Karpas-422 (cell line): ENCODE data around the gene PSMB10. TPM values are rescaled to one million over a fixed set of nuclear protein-coding genes. Genes with fewer than 3 reads are reported as not detected.
A peak's percentile ranks its signal among the peaks of the same experiment; 100 is the strongest.
"Not testable (repeated sequence)": the region's sequence is repeated elsewhere in the genome, so short reads cannot be mapped to it uniquely, and the experiment has no call there.

Experiments
- DNase-seq: peaks from one replicate; pipeline ENCODE4 v3.0.0-alpha.2; 2015
- H2AFZ ChIP-seq: fragments of 200-600 bp; sonication (generic); 2 replicates; pipeline ENCODE4 v1.6.1; 2014; ENCODE audit warnings: antibody characterized with exemption, low read length, mixed read lengths
- H3K27ac ChIP-seq: fragments of 200-600 bp; sonication (generic); 2 replicates; pipeline ENCODE4 v1.5.1; 2014; ENCODE audit warnings: mild to moderate bottlenecking, low read length, moderate library complexity
- H3K27me3 ChIP-seq: fragments of 200-600 bp; sonication (generic); 2 replicates; pipeline ENCODE4 v1.6.1; 2014; ENCODE audit warnings: low read length, mixed read lengths
- H3K36me3 ChIP-seq: fragments of 200-600 bp; sonication (generic); 2 replicates; pipeline ENCODE4 v1.6.1; 2014; ENCODE audit warnings: low read length, mixed read lengths; ENCODE audit not compliant: insufficient read depth
- H3K4me1 ChIP-seq: fragments of 200-600 bp; sonication (generic); 2 replicates; pipeline ENCODE4 v1.6.1; 2014; ENCODE audit warnings: mild to moderate bottlenecking, low read length, mixed read lengths
- H3K4me2 ChIP-seq: fragments of 200-600 bp; sonication (generic); 2 replicates; pipeline ENCODE4 v1.6.1; 2014; ENCODE audit warnings: low read length, low read depth, mild to moderate bottlenecking; ENCODE audit not compliant: poor library complexity, severe bottlenecking
- H3K4me3 ChIP-seq: fragments of 200-600 bp; sonication (generic); 2 replicates; pipeline ENCODE4 v1.5.1; 2014; ENCODE audit warnings: mild to moderate bottlenecking, antibody characterized with exemption, low read length, mixed read lengths
- H3K79me2 ChIP-seq: fragments of 200-600 bp; sonication (generic); 2 replicates; pipeline ENCODE4 v1.6.1; 2014; ENCODE audit warnings: mild to moderate bottlenecking, low read length, mixed read lengths
- H3K9ac ChIP-seq: fragments of 200-600 bp; sonication (generic); 2 replicates; pipeline ENCODE4 v1.6.0; 2014; ENCODE audit warnings: low read length
- H3K9me2 ChIP-seq: fragments of 200-600 bp; sonication (generic), shearing (Covaris generic); replicated peaks from 2 replicates; pipeline ENCODE4 v1.6.0; 2014; ENCODE audit warnings: mild to moderate bottlenecking, low read length, moderate library complexity; ENCODE audit not compliant: insufficient read depth
- H3K9me3 ChIP-seq: fragments of 300-700, 200-600 bp; sonication (generic); 2 replicates; pipeline ENCODE4 v1.6.1; 2014; ENCODE audit warnings: low read length, mixed read lengths
- H4K20me1 ChIP-seq: fragments of 200-600 bp; sonication (generic); 2 replicates; pipeline ENCODE4 v1.6.1; 2014; ENCODE audit warnings: mild to moderate bottlenecking, antibody characterized with exemption, low read length, low read depth; ENCODE audit not compliant: insufficient read depth
- total RNA-seq: library from RNA; depleted of rRNA; stranded (reverse); fragments of >200 nt; shearing (Covaris generic); gene quantifications from 2 replicates; pipeline ENCODE4 v1.2.3, GENCODE V29; 2014; ENCODE audit warnings: low replicate concordance

Gene PSMB10
- total RNA-seq, 1 experiment from 2014 or later: 92.4 TPM

DNA sequence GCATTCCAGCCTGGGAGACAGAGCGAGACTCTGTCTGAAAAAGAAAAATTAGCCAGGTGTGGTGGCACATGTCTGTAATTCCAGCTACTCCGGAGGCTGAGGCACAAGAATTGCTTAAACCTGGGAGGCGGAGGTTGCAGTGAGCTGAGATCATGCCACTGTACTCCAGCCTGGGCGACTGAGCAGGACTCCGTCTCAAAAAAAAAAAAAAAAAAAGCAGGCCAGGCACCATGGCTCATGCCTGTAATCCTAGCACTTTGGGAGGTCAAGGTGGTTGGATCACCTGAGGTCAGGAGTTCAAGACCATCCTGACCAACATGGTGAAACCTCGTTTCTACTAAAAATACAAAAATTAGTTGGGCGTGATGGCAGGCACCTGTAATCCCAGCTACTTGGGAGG, 35.6 kb upstream of the PSMB10 start:
- not testable (repeated sequence) for H3K27ac ChIP-seq, H3K9ac ChIP-seq, H3K4me2 ChIP-seq, H3K9me2 ChIP-seq, H4K20me1 ChIP-seq, H2AFZ ChIP-seq, DNase-seq, H3K79me2 ChIP-seq, H3K4me3 ChIP-seq, H3K27me3 ChIP-seq, H3K36me3 ChIP-seq, H3K9me3 ChIP-seq
- peaks cover 14% of the 10 kb centered on the region for H3K4me1 ChIP-seq

DNA sequence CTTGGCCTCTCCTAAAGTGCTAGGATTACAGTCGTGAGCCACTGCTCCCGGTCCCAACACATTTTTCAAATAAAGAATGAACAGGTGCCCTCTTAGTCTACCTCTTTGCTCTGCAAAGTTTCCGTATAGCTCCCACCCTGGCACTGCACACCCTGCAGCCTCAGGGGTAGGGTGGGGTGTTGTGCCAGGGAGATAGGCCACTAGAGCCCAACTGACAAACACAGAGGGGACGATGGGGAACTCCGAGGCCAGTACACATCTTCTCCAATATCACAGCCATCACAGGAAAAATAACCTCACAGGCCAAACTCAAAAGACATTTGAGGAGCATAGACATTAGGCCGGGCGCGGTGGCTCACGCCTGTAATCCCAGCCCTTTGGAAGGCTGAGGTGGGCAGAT, 34.5 kb upstream of the PSMB10 start:
- H4K20me1 ChIP-seq: no peaks in the 10 kb centered on the region

DNA sequence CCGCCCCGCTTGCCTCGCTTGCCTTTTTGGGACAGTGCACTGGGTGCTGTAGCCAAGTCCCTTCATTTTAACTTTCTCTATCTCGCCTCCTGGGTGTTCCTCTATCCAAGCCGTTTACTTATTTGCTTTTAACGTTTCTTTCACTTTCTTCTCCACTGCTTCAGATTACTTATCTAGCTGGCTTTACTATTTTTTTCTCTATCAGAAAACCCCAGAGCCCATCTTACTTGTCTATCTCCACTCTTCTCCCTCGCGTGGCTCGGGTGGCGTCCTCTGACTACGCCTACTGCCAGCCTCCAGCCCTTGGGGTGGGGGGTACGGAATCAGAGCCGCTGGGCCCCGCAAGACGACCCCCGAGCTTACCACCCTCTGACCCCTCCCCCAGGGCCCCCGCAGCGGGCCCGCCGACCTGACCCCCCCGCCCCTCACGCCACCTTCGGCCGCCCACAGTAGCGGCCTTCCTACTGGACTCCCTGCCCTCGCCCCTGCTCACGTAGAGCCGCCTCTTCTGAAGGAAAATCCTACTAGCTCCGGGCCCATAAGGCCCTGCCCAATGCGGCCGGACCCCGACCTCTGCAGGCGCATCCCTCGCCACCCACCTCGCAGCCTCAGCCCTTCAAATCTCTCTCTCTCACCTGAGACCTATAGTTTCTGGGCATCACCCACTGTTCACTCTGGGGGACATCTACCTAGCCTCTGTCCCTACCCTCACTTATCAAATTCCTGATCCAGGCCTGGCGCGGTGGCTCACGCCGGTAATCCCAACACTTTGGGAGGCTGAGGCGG, 32.8 kb upstream of the PSMB10 start:
- DNase-seq: no peak
- peak overlapping the region; percentile 72 for H3K9ac ChIP-seq
- H3K36me3 ChIP-seq: no peaks in the 10 kb centered on the region
- peak overlapping the region; percentile 82 for H3K4me2 ChIP-seq
- H3K4me3 ChIP-seq: peak overlapping the region; percentile 74; the same call in 1 of the 2 replicates
- no peaks in the 10 kb centered on the region for H3K27me3 ChIP-seq
- H2AFZ ChIP-seq: peak overlapping the region; percentile 90; the same call in 1 of the 2 replicates
- H4K20me1 ChIP-seq: no peaks in the 10 kb centered on the region
- no peaks in the 10 kb centered on the region for H3K9me3 ChIP-seq
- H3K4me1 ChIP-seq: peaks cover 20% of the 10 kb centered on the region
- H3K27ac ChIP-seq: no peak overlapping the region
- no peaks in the 10 kb centered on the region for H3K79me2 ChIP-seq
- H3K9me2 ChIP-seq: no peaks in the 10 kb centered on the region

More for the DNA sequence above, 34.5 kb upstream of the PSMB10 start:
- H3K4me1 ChIP-seq: peaks cover 20% of the 10 kb centered on the region
- no peaks in the 10 kb centered on the region for H3K36me3 ChIP-seq
- no peak overlapping the region for H2AFZ ChIP-seq
- no peak overlapping the region for H3K4me2 ChIP-seq
- no peaks in the 10 kb centered on the region for H3K27me3 ChIP-seq
- no peak for DNase-seq
- no peaks in the 10 kb centered on the region for H3K9me3 ChIP-seq
- H3K27ac ChIP-seq: no peak overlapping the region
- no peaks in the 10 kb centered on the region for H3K9me2 ChIP-seq
- no peaks in the 10 kb centered on the region for H3K79me2 ChIP-seq
- H3K9ac ChIP-seq: no peak overlapping the region
- no peak overlapping the region for H3K4me3 ChIP-seq

DNA sequence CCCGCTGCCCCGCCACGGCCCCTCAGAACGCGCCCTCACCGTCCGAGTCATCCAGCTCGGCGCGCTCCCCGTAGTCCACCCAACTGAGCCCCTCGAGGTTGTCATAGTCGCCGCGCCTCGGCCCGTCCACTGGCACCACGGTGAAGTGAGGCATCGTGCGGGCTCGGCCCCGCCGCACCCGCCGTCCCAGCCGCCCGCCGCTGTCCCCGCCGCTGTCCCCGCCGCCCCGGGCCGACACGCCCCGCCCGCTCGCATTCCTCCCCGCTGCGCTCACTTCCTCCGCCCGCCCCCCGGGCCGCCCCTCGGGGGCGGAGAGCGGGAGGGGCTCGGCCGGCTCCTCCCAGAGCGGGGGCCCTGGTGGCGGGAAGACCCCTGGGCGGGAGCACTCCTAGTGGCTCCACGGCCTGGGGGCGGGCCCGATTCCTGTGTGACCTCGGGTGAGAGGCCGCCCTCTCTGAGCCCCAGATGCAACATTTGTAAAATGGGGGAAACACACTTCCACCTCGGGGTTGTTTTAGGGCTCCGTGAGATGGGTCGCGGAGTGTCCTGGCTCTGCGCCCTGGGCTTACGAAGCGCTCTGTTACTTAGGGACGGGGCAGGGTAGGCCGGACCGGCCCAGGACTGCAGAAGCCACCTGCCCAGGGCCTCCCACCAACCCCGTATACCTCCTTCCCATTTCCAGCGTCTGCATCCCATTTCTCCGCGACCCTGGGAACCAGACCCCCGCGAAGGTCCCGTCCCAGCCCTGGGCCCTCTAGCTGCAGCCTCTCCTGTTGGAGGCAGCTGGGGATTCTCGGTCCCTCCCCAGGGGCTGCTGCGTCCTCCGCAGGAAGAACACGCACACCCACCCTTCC, 32.0 kb upstream of the PSMB10 start, which contains the start of gene SLC12A4:
Gene SLC12A4, minus strand, starts transcription at position 238 of the 854 bp plus-strand sequence. Its CDS starts 84 bp downstream, at position 154.
- H3K4me2 ChIP-seq: peak within 1 kb of the TSS; percentile 82
- peak within 1 kb of the TSS; percentile 90; the same call in 1 of the 2 replicates for H2AFZ ChIP-seq
- H3K27ac ChIP-seq: peak within 1 kb of the TSS; percentile 21; the same call in 1 of the 2 replicates

DNA sequence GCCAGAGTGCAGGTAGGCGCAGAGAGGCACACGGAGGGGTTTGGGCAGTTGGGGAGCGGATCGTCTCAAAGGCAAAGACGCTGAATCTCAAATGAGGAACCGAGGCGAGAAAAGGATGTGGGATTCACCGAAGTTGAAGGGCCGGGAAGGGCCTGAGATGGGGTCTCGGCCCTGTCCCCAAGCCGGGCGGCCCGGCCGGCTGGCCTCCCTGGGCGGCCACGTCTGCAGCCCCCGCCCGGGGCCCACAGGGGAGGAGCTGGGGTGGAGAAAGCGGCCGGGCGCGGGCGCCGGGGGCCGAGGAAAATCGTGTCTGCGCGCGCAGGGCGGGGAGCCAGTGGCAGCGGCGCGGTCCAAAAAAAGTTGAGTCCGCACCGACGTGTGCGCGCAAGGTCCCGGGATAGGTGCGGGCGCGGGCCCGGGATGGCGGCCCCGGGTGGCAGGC, 31.3 kb upstream of the PSMB10 start:
- H4K20me1 ChIP-seq: no peaks in the 10 kb centered on the region
- peak overlapping the region; percentile 78; the same call in 1 of the 2 replicates for H2AFZ ChIP-seq
- H3K4me3 ChIP-seq: peak overlapping the region; percentile 74
- H3K9me2 ChIP-seq: no peaks in the 10 kb centered on the region
- peak overlapping the region; percentile 21; the same call in 1 of the 2 replicates for H3K27ac ChIP-seq
- peak overlapping the region; percentile 82 for H3K4me2 ChIP-seq
- peak; percentile 78 for DNase-seq
- no peaks in the 10 kb centered on the region for H3K27me3 ChIP-seq
- no peaks in the 10 kb centered on the region for H3K36me3 ChIP-seq
- peaks cover 20% of the 10 kb centered on the region for H3K4me1 ChIP-seq
- no peaks in the 10 kb centered on the region for H3K9me3 ChIP-seq
- H3K79me2 ChIP-seq: no peaks in the 10 kb centered on the region
- peak overlapping the region; percentile 72 for H3K9ac ChIP-seq

More for the DNA sequence above, 32.0 kb upstream of the PSMB10 start, which contains the start of gene SLC12A4:
- no peaks in the 10 kb centered on the region for H3K79me2 ChIP-seq
- peaks cover 20% of the 10 kb centered on the region for H3K4me1 ChIP-seq
- peak; percentile 94 for DNase-seq
- no peaks in the 10 kb centered on the region for H3K9me3 ChIP-seq
- no peaks in the 10 kb centered on the region for H3K27me3 ChIP-seq
- H3K9me2 ChIP-seq: no peaks in the 10 kb centered on the region
- no peaks in the 10 kb centered on the region for H4K20me1 ChIP-seq
- peak within 1 kb of the TSS; percentile 72 for H3K9ac ChIP-seq
- no peaks in the 10 kb centered on the region for H3K36me3 ChIP-seq
- peak within 1 kb of the TSS; percentile 74 for H3K4me3 ChIP-seq

DNA sequence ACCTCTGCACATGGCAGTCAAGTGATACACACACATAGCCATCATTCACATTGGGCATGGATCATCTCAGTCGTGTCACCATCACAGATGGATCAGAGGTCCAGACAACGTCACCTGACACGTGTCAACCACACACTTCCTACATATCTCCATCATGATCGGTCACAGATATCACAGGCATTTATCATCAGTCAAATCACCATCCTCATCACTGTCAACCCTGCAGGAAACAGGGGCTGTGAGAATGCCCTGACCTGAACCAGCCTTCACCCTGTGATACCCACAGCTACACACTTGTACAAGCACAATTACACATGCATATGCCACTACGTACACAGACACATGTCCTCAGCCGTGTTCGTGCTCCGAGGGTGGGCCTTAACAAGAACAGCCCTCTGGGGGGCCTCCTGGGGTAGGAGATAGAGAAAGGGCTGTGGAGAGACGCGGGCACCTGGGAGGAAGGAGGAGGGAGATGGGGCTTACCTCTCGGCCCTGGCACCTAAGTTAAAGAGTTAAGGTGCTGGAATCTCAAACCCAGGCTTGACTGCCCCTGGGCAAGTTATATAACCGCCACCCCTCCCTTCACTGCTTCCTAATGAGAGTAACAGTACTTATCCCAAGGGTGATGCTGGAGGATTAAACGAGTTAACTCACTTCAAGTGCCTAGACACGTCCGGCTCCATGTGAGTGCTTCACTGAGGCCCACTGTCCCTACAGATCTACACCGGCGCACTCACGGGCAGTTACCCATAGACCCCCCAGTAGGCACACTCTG, 30.7 kb upstream of the PSMB10 start:
- Histone ChIP-seq H2AFZ (peak overlapping the region; percentile 78; the same call in 1 of the 2 replicates), H3K27me3 (no peaks in the 10 kb centered on the region), H3K27ac (peak overlapping the region; percentile 21; the same call in 1 of the 2 replicates), H4K20me1 (no peaks in the 10 kb centered on the region), H3K9me3 (no peaks in the 10 kb centered on the region), H3K4me1 (peaks cover 20% of the 10 kb centered on the region), H3K9me2 (no peaks in the 10 kb centered on the region), H3K36me3 (no peaks in the 10 kb centered on the region), H3K79me2 (no peaks in the 10 kb centered on the region), H3K9ac (peak overlapping the region; percentile 72), H3K4me3 (peak overlapping the region; percentile 74), H3K4me2 (peak overlapping the region; percentile 82)
- DNase-seq: peak; percentile 66

DNA sequence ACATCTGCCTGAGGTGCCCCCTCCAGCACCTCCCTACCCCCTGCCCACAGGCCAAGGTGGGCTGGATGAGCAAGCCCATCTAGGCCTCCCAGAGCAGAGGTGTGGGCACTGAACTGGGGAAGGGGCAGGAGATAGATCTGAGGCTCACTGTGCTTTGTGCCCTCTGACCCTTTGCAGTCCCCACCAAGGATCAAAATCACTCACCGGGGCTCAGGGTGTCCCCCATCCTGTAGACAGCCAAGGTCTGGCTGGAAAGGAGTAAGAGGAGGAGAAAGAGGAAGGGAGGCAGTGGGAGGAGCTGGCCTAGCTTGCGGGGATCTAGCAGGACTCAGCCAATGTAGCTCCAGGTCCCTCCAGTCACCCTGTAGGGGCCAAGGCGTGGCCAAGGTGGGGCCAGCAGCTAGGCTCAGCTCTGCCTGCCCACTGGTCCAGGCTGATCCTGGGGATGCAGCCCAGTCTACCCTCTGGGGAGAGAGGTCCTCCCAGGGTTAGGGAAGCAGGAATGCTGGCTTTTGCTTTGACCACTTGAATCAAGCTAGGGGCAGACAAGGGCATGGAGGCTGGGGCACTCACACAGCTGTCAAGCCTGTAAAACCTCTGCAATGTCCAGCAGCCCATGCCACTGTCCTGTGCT, 30.0 kb upstream of the PSMB10 start:
- Histone ChIP-seq H3K36me3 (no peaks in the 10 kb centered on the region), H2AFZ (no peak overlapping the region), H3K27ac (no peak overlapping the region), H3K9me3 (no peaks in the 10 kb centered on the region), H3K4me3 (peak overlapping the region; percentile 74; the same call in 1 of the 2 replicates), H4K20me1 (no peaks in the 10 kb centered on the region), H3K27me3 (no peaks in the 10 kb centered on the region), H3K79me2 (no peaks in the 10 kb centered on the region), H3K4me2 (peak overlapping the region; percentile 82), H3K9me2 (no peaks in the 10 kb centered on the region), H3K4me1 (peaks cover 20% of the 10 kb centered on the region), H3K9ac (peak overlapping the region; percentile 72)
- DNase-seq: no peak
